ENCODE results near the gene CHAD.

DNA sequence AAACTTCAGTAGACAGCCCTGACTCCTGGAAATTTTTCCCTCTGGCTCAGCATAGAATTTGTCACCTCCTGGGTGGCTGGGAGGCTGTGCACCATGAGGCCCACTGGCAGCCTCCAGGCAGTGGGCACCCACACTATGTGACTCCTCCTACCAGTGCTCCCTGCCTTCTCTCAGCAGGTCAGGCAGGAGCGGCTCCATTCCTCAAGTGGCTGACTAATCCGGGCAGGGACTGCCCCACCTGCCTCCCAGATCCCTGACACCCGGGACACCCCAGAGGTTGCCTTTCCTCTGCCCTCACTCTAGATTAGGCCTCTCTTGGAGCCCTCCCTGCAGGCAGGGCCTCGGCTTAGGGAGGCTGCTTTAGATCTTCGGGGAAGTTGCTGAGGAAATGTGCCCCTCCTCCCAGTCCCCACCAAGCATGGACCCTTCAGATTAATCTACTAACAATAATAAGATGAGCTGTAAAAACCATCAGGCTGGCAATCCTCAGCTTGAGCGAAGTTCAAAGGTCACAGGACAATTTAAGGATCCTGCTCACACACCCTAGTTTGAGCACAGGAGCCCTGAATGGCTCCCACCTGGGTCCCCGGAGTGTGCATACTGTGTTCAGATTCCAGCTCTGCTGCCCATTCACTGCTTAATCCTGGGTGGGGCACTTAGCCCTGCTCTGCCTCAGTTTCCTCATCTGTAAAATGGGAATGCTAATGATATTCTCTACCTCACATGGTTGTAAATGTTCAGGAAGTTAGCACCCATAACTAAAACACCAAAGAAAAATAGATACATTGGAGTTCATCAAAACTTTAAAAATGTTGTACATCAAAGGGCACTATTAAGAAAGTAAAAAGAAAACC is 29.6 kb upstream of the CHAD start:
- TF ChIP-seq, protein P1, sequence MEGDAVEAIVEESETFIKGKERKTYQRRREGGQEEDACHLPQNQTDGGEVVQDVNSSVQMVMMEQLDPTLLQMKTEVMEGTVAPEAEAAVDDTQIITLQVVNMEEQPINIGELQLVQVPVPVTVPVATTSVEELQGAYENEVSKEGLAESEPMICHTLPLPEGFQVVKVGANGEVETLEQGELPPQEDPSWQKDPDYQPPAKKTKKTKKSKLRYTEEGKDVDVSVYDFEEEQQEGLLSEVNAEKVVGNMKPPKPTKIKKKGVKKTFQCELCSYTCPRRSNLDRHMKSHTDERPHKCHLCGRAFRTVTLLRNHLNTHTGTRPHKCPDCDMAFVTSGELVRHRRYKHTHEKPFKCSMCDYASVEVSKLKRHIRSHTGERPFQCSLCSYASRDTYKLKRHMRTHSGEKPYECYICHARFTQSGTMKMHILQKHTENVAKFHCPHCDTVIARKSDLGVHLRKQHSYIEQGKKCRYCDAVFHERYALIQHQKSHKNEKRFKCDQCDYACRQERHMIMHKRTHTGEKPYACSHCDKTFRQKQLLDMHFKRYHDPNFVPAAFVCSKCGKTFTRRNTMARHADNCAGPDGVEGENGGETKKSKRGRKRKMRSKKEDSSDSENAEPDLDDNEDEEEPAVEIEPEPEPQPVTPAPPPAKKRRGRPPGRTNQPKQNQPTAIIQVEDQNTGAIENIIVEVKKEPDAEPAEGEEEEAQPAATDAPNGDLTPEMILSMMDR (IDR thresholded peaks at IDR 0.05; ENCODE audit: insufficient read depth, low read length, poor library complexity, severe bottlenecking) = no peak
- no peak for TF ChIP-seq EZH2phosphoT487 (conservative IDR thresholded peaks at IDR 0.05; ENCODE audit: low read length)

Data from SU-DHL-6 (cell line).